ENCODE measurements around the gene VPS33B. TPM values are rescaled to one million over a fixed set of nuclear protein-coding genes. Genes with fewer than 3 reads are reported as not detected.

The VPS33B gene
- total RNA-seq, 2 experiments from 2014 or later: 22.2 to 22.9 TPM

GRCh38 chr15:91045065-91045464 is 22.7 kb upstream of the VPS33B start:
- CTCF ChIA-PET: interaction anchor here (1.1 to 2.1 kb wide), 2 partner anchors 11 to 227 kb away, joined by 5 to 10 read pairs; no protein-coding TSS in a partner anchor
- no peaks in the 10 kb centered on the region for H3K36me3 Mint-ChIP-seq (ENCODE audit: low read depth)
- H3K27ac Mint-ChIP-seq: no peak overlapping the region
- TF ChIP-seq CTCF (IDR thresholded peaks at IDR 0.05): no peak
- ATAC-seq (no peak), DNase-seq (no peak)
- H3K4me1 Mint-ChIP-seq (ENCODE audit: low read depth): peaks cover 12% of the 10 kb centered on the region
- no peaks in the 10 kb centered on the region for H3K27me3 Mint-ChIP-seq
- intact Hi-C loops (cut with micrococcal nuclease): no loop called here
- POLR2A ChIA-PET: no interaction called here
- H3K4me3 Mint-ChIP-seq: no peak overlapping the region
- H3K9me3 Mint-ChIP-seq: no peaks in the 10 kb centered on the region

GRCh38 chr15:91043202-91043874 is 20.9 kb upstream of the VPS33B start:
- H3K36me3 Mint-ChIP-seq (ENCODE audit: low read depth): no peaks in the 10 kb centered on the region
- DNase-seq (no peak), ATAC-seq (no peak)
- intact Hi-C loops (cut with micrococcal nuclease): no loop called here
- CTCF ChIA-PET: interaction anchor here (0.8 to 2.1 kb wide), 2 partner anchors 12 to 229 kb away, joined by 4 to 10 read pairs; no protein-coding TSS in a partner anchor
- H3K9me3 Mint-ChIP-seq: no peaks in the 10 kb centered on the region
- TF ChIP-seq CTCF (IDR thresholded peaks at IDR 0.05): no peak
- H3K27me3 Mint-ChIP-seq: no peaks in the 10 kb centered on the region
- no peak overlapping the region for H3K27ac Mint-ChIP-seq
- H3K4me3 Mint-ChIP-seq: no peak overlapping the region
- H3K4me1 Mint-ChIP-seq (ENCODE audit: low read depth): peaks cover 10% of the 10 kb centered on the region
- POLR2A ChIA-PET: no interaction called here

GRCh38 chr15:91040856-91041255 is 18.5 kb upstream of the VPS33B start:
- no peak overlapping the region for H3K27ac Mint-ChIP-seq
- no peaks in the 10 kb centered on the region for H3K4me1 Mint-ChIP-seq (ENCODE audit: low read depth)
- no peak for TF ChIP-seq CTCF (IDR thresholded peaks at IDR 0.05)
- ChIA-PET CTCF (interaction anchor here (1.0 to 1.4 kb wide), 2 partner anchors 8 to 84 kb away, joined by 3 to 4 read pairs; no protein-coding TSS in a partner anchor), POLR2A (interaction anchor here (0.6 kb wide), 1 partner anchor 97 kb away, joined by 3 read pairs; no protein-coding TSS in a partner anchor)
- ATAC-seq (no peak), DNase-seq (no peak)
- no peaks in the 10 kb centered on the region for H3K27me3 Mint-ChIP-seq
- H3K36me3 Mint-ChIP-seq (ENCODE audit: low read depth): no peaks in the 10 kb centered on the region
- H3K9me3 Mint-ChIP-seq: no peaks in the 10 kb centered on the region
- H3K4me3 Mint-ChIP-seq: no peak overlapping the region
- intact Hi-C loops (cut with micrococcal nuclease): no loop called here

GRCh38 chr15:91039996-91040395 is 17.6 kb upstream of the VPS33B start:
- no peak overlapping the region for H3K27ac Mint-ChIP-seq
- no peaks in the 10 kb centered on the region for H3K36me3 Mint-ChIP-seq (ENCODE audit: low read depth)
- no peaks in the 10 kb centered on the region for H3K9me3 Mint-ChIP-seq
- no peak overlapping the region for H3K4me3 Mint-ChIP-seq
- ChIA-PET CTCF (interaction anchor here (1.1 to 1.4 kb wide), 2 partner anchors 9 to 15 kb away, joined by 3 read pairs; no protein-coding TSS in a partner anchor), POLR2A (no interaction called here)
- no peak for TF ChIP-seq CTCF (IDR thresholded peaks at IDR 0.05)
- H3K27me3 Mint-ChIP-seq: no peaks in the 10 kb centered on the region
- no peaks in the 10 kb centered on the region for H3K4me1 Mint-ChIP-seq (ENCODE audit: low read depth)
- no peak for DNase-seq
- ATAC-seq: no peak
- intact Hi-C loops (cut with micrococcal nuclease): no loop called here
